Head of caudate nucleus (tissue), 42 donors: ENCODE results near the gene SYNPO2.
"Not testable (repeated sequence)": the region's sequence is repeated elsewhere in the genome, so short reads cannot be mapped to it uniquely, and the experiment has no call there.

Experiments used
- DNase-seq, 42 donors: peaks; one replicate each; pipeline versions ENCODE4 v3.0.0 to v3.0.0-alpha.2; 2020 to 2021; ENCODE audit warnings: mixed read lengths in 7 of 42
- intact Hi-C: fragments of 100-400 bp; cut with DNase I; formaldehyde crosslinking; loops from one replicate; pipeline ENCODE4 v1.15.0; 2022

SYNPO2 gene

DNA sequence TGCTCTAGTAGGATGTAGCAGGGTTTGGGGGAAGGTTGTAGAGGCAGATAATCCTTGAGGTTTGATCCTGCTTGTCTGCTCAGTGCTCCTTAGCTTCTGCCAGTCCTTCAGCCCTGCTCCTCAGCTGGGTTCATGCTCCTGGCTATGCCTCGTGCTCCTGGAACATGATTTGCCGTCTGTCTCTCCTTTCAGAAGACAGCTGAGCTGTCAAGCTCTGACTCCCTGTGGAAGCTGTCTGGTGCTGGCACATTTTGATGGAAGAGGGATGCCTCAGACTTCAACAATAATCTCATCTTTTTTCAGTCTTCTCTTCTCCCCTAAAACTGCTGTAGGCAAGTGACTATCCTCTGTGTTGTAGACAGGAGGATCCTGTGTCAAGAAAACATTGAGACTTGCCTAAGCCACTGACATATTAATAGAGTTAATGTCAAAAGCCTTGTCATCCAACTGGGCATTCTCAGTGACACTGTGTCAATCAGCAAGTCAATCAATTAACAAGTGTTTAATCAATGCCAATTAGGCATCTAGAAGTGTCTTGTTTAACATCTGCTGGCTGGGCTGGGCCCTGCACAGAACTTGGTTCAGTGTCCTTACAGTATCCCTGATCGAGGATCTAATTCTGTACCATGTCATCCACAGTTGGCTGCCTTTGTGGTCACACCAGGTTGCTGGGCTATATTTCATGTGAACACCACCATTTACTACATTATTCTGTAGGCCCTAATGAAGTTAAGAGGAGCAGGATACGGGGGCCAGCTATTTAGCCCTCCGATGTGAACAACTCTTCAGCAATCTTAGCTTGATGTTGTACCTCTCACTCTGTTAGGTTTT lies 96.7 kb downstream of the SYNPO2 start:
- intact Hi-C loops, result no loop called here
- no peak for DNase-seq

DNA sequence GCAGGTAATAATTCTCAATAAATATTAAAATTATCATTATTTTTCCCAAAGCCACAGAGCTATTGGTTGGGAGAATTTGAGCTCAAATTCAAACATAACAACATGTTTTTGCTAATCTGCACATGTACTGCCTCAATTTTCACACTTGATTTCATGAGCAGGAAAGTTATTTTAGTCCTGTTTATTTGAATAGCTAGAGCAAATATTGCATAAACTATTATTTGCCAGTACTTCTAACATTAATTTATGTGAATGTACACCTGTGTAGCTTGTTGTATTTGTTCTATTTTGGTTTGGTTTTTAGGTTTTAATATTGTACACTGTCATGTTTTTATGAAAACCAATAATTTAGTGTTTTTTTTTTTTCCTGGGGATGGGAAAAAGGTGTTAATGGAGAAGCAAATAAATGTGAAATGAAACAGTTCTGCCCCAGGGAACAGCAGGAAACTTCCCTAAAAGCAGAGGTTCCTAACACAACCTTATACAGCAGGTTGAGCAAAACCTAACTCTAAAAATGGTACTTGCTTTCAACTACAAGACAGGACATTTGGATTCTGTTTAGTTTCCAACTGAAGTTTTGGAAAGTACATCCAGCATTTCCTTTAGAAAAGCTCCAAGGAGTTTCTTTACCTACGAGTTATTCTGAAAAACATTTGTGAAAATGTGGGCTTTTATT lies 99.4 kb downstream of the SYNPO2 start:
- intact Hi-C loops, result no loop called here
- DNase-seq, result no peak

GRCh38 chr4:118988635-118988972 lies 100.0 kb downstream of the SYNPO2 start:
- DNase-seq, result no peak
- intact Hi-C loops, result no loop called here

DNA sequence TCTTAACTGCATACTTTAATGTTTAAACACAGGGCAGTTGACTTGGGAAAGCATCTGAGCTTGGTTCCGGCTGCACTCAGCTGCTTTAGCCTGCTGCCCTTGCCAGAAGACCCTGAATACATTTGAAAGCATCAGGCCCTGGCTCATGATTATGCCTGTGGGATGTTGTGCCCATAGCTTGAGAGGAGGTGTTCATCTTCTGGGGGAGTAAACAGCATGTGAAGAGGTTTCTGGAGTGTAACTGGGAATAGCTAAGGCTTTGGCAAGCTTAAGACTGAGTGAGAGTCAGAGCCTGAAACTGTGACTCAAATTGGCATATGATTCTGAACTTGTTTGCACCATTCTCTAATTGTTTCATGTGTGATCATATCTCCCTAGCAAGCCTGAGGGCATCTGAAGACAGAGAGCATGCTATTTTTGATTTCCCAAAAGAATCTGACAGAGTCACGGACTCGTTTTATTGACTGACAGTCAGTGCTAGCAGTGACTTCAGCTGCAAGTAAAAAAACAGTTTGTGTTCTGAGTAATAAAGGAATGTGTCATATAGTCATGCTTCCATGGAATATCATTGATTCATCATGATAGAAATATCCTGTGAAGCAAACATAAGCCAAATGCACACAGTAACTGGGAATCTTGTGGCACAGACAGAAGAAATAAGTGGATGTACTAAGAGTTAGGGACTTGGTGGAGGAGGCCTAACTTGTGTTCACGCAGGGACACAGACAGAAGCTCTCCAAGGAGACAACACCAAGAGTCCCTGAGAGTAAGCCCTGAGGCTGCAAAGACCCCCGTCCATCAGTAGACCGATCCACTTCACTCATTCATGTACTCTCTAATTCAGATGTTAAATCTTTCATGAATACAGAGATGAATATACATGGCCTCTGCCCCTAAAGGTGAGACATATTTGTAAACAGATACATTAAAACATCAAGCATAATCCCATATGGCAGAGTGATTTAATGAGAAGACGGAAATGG lies 100.7 kb downstream of the SYNPO2 start:
- intact Hi-C loops, result no loop called here
- DNase-seq, result no peak

DNA sequence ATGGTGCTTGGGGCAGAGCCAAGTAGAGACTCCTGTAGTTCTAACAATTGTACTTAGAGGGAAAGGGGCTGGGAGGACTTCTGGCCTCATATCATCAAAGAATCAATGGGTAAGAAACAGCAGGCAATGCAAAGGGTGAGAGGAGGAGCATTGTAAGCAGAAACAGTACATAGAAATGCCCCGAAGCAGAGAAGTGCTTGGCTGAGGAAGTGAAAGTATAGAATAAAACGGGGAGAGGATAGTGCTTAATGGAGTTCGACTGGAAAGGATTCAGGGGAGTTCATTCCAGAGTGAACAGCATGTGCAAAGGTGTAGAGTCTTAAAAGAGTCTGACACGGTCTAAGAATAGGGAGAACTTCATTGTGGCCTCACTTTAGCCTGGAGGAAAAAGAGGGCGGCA lies 103.0 kb downstream of the SYNPO2 start:
- intact Hi-C loops, result no loop called here
- DNase-seq, result no peak

GRCh38 chr4:118992149-118992548 lies 103.5 kb downstream of the SYNPO2 start:
- no peak for DNase-seq
- intact Hi-C loops, result no loop called here

DNA sequence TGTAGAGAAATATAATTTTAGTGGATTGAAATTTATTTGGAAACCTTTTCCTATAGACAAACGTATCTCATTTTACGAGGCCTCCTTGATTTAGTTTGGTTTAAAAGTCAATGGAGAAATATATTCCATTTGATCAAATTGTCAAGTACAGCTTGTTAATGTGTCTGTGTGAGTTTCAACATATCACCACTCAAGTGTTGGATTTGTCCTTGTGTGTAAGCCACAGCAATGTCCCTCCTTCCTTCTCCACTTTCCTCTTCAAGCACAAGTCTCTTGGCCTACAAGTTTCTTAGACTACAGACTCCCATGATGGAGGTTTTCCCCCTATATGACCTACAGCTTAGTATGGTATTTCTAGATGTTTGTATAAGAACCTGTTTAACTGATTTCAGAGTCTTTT lies 104.7 kb downstream of the SYNPO2 start:
- DNase-seq, result no peak
- intact Hi-C loops, result no loop called here

DNA sequence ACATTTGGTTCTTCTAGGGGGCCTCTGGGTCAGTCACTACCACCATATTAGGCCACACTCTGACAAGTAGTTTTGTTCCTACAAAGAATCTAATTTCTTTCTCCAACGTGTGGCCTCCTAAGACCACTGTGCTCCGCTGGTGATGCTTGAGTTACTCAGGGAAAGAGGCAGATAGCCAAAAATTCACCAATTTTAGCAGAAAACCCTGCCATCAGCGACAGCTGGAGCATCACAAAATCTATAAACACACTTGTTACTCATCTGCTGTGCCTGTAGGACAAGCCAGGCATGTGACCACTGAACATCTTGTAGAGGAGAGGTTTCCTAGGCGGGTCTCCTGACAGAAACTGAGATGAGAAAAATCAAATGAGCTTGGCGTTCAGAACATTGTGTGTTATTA lies 105.4 kb downstream of the SYNPO2 start:
- DNase-seq, result no peak
- intact Hi-C loops, result no loop called here

- DNase-seq, result no peak
- intact Hi-C loops, result no loop called here
These were observed 107.2 kb downstream of the SYNPO2 start for GRCh38 chr4:118995693-118996391.

DNA sequence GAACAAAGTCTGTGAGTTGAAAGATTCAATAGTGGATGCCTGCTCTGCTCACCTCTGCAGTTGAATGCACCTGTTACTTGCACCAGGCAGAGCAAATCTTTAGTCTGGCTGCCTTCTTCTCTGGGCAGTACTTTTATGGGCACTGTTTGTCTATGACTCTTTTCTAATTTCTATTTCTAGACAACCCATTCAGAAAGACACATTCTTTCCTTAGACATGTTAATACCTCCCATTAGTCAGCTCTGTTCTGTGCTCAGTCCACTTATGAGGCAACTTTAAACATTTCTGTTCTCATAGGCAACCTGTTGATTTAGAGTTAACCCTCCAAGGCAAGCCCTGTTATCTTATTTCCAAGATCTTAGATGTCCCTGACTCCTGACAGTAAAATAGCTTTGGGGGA lies 108.9 kb downstream of the SYNPO2 start:
- intact Hi-C loops, result no loop called here
- DNase-seq, result no peak

GRCh38 chr4:118999919-119000318 lies 111.3 kb downstream of the SYNPO2 start:
- intact Hi-C loops, result no loop called here
- DNase-seq, result no peak

GRCh38 chr4:119000400-119000799 lies 111.7 kb downstream of the SYNPO2 start:
- intact Hi-C loops, result no loop called here
- no peak for DNase-seq

DNA sequence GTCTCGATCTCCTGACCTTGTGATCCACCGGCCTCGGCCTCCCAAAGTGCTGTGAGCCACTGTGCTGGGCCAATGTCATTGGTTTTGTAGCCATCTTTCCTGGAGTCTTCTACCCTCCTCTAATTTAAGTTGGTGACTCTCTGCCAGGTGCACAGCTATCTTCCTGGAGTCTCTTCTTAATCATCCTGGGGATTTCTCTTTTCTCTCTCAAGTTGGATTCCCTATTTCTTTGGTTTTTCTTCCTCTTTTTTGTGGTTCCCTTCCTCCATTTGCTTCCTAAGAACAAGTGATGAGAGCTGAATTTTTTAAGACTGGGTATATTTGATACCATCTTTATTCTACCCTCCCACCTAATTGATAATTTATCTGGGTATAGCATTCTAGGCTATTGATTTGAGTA lies 113.8 kb downstream of the SYNPO2 start:
- intact Hi-C loops, result no loop called here
- no peak for DNase-seq

GRCh38 chr4:119003001-119003400 lies 114.3 kb downstream of the SYNPO2 start:
- DNase-seq, intact Hi-C loops: not testable (repeated sequence)

DNA sequence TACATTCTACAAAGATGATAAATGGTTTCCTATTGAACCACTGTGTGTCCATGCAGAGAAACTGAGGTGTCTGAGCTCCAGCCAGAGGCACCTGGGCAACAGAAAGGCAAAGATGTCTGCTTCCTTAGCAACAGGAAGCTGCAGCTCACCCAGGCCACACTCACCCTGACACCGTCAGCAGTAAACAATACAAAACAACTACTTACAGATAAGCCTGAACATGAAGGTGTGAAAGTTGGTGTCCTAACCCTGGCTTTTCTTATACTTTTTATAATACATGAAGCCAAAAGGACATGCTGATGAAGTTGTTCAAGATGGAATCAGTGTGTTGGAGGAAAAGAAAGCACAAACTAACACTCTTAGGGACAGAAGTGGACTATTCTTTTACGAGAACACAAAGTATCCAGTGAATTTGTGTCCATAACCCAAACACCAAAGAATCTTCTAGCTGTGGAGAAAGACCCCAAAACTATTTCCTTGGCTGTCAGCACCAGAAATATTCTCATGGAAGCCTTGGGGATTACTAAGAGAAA lies 117.3 kb downstream of the SYNPO2 start:
- intact Hi-C loops, result no loop called here

DNA sequence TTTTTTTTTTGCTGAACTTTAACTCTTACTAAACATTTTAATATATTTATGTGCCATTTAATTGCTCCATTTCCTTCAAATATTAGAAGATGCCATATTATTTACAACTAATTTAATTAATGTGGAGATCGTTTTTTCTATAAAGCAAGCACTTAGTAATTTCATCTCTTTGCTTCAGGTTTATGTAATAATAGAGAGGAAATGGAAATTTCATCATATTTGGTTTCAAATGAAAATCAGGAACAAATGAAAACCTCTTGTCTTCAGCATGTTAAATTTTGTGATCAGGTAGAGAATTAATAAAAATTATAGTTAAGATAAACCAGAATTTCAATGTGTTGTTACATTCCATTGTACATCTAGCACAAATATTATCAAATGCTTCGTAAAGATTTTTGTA lies 120.1 kb downstream of the SYNPO2 start:
- DNase-seq, result no peak
- intact Hi-C loops, result no loop called here

More for the DNA sequence above, 117.3 kb downstream of the SYNPO2 start:
- DNase-seq, result no peak

DNA sequence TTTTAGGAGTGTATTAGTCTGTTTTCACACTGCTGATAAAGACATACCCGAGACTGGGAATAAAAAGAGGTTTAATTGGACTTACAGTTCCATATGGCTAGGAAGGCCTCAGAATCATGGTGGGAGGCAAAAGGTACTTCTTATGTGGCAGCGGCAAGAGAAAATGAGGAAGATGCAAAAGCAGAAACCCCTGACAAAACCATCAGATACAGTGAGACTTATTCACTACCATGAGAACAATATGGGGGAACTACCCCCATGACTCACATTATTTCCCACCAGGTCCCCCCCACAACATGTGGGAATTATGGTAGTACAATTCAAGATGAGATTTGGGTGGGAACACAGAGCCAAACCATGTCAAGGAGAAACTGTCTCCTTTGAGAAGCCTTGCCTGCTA lies 121.6 kb downstream of the SYNPO2 start:
- DNase-seq, intact Hi-C loops: not testable (repeated sequence)

DNA sequence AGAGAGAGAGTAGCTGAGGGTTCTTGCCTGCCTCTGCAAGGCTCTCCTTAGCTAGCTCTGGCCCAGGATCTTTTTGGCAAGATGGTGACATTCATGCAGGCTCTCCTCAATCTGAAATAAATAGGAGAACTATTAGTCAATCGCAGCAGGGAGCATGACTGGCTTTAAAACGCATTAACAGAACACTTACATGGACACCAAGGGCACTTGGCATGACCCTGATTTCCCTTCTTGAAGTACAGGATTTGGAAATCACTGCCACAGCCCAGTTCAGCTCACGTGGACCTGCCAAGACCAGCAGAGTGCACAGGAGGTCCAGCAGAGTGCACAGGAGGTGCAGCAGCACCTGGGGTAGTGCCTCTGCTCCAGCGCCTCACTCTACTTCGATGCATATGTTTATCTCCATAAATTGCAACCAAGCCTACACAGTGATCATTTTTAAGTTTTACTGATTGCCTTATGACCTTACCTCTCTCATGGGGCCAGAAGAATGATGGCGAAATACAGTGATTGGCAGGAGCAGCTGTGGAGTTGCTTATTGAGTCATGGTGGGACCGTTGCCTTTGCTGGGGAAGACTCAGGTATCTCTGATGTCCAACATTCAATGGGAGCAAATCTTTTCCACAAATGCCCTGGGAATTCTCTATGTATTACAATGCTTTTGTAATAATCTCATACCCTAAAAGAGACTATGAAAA lies 122.4 kb downstream of the SYNPO2 start:
- DNase-seq, result no peak
- intact Hi-C loops, result no loop called here
